ENCODE measurements around the gene CPEB2.

- TF ChIP-seq POLR2AphosphoS5 (IDR thresholded peaks at IDR 0.05; ENCODE audit: low read depth, low read length) (no peak), REST (IDR thresholded peaks at IDR 0.05; ENCODE audit: insufficient read depth in 1 of 2, low read depth in 2 of 2, low read length in 2 of 2) (no peak), SIN3A (IDR thresholded peaks at IDR 0.05; ENCODE audit: borderline replicate concordance, insufficient read depth, low read length) (no peak)
These were observed 17.1 kb upstream of the CPEB2 start for GRCh38 chr4:14985161-14985560.

All from PFSK-1 (cell line).